K562 (cell line): ENCODE measurements around the gene RNF114. TPM values are rescaled to one million over a fixed set of nuclear protein-coding genes. Genes with fewer than 3 reads are reported as not detected.
A peak's percentile ranks its signal among the peaks of the same experiment; 100 is the strongest.

Experiments
- CEBPG ChIP-seq, 3 experiments: fragments of 200-800 bp in 1 of 3; sonication (Bioruptor generic) in 1 of 3; sonication (generic) in 1 of 3; formaldehyde crosslinking in 1 of 3; IDR thresholded peaks in 2 of 3; conservative IDR thresholded peaks in 1 of 3; 2 replicates each; pipeline versions ENCODE4 v1.6.1 to v1.8.0; 2016 to 2022; ENCODE audit warnings: missing compliant biosample characterization in 2 of 3, missing genetic modification characterization in 2 of 3, mild to moderate bottlenecking in 1 of 3, missing genetic modification reagents in 1 of 3
- EP300 ChIP-seq: IDR thresholded peaks from 2 replicates; pipeline ENCODE4 v1.6.1; 2012; ENCODE audit warnings: low read length, improper control_type of control experiment
- FOSL1 ChIP-seq: fragments of 200-800 bp; sonication (Bioruptor generic); conservative IDR thresholded peaks from 2 replicates; pipeline ENCODE4 v1.6.1; 2016; ENCODE audit warnings: missing genetic modification characterization, missing compliant biosample characterization
- FOXJ3 ChIP-seq: sonication (generic); formaldehyde crosslinking; IDR thresholded peaks from 2 replicates; pipeline ENCODE4 v1.4.0; 2020; ENCODE audit warnings: mild to moderate bottlenecking, missing genetic modification reagents
- HDAC6 ChIP-seq: IDR thresholded peaks from 2 replicates; pipeline ENCODE4 v1.6.1; 2012; ENCODE audit warnings: low read depth, mild to moderate bottlenecking, control low read depth, inconsistent platforms, low read length, moderate library complexity
- JUNB ChIP-seq: fragments of 450-650 bp; formaldehyde crosslinking; conservative IDR thresholded peaks from 2 replicates; pipeline ENCODE4 v1.4.0; 2020; ENCODE audit warnings: mild to moderate bottlenecking
- MEF2D ChIP-seq: conservative IDR thresholded peaks from 2 replicates; pipeline ENCODE4 v1.6.1; 2016; ENCODE audit warnings: low read depth, missing genetic modification characterization, missing compliant biosample characterization
- MIER1 ChIP-seq: fragments of 450-650 bp; IDR thresholded peaks from 2 replicates; pipeline ENCODE4 v1.6.1; 2016; ENCODE audit warnings: antibody characterized with exemption, mild to moderate bottlenecking, low read depth
- NRF1 ChIP-seq, 2 experiments: fragments of 450-650 bp; IDR thresholded peaks in 1 of 2; conservative IDR thresholded peaks in 1 of 2; 2 replicates each; pipeline ENCODE4 v1.6.1; 2014; ENCODE audit warnings: mild to moderate bottlenecking in 2 of 2
- POLR3G ChIP-seq: IDR thresholded peaks from 2 replicates; pipeline ENCODE4 v1.6.1; 2011; ENCODE audit not compliant: insufficient read length, insufficient replicate concordance; ENCODE audit errors: extremely low read depth
- RCOR1 ChIP-seq, 2 experiments: IDR thresholded peaks; 2 replicates each; pipeline ENCODE4 v1.6.1; 2012; ENCODE audit warnings: low read depth in 2 of 2, low read length in 2 of 2, borderline replicate concordance in 1 of 2, improper control_type of control experiment in 1 of 2
- ZNF174 ChIP-seq: fragments of 250-450 bp; sonication (Bioruptor Pico); IDR thresholded peaks from 2 replicates; pipeline ENCODE4 v1.4.0; 2020; ENCODE audit warnings: mild to moderate bottlenecking
- ZNF184 ChIP-seq: sonication (generic); formaldehyde crosslinking; IDR thresholded peaks from 2 replicates; pipeline ENCODE4 v1.5.0; 2020; ENCODE audit warnings: missing genetic modification reagents
- ZZZ3 ChIP-seq: fragments of 450-650 bp; IDR thresholded peaks from 2 replicates; pipeline ENCODE4 v1.6.1; 2016; ENCODE audit warnings: antibody characterized with exemption, mild to moderate bottlenecking, moderate library complexity
- polyA plus RNA-seq, 8 experiments: library from polyadenylated mRNA; depleted of rRNA in 4 of 8; stranded (reverse) in 5 of 8; unstranded in 3 of 8; fragments of >200 nt; fragmentation: Nextera tagmentation in 2 of 8; fragmentation: Illumina TruSeq in 1 of 8; extraction: Ambion mirVana in 2 of 8; extraction: Trizol in 1 of 8; gene quantifications; 2 replicates each; pipeline versions ENCODE4 v1.2.1 to v1.2.3, GENCODE V29; 2011 to 2014; ENCODE audit warnings: inconsistent platforms in 1 of 8, missing spikeins in 1 of 8
- total RNA-seq, 7 experiments: library from RNA; depleted of rRNA in 6 of 7; stranded (reverse); fragments of >200 nt in 6 of 7; fragmentation: Illumina TruSeq in 2 of 7; extraction: Trizol in 2 of 7; gene quantifications; 2 replicates each; pipeline versions ENCODE4 v1.2.1 to v1.2.3, GENCODE V29; 2011 to 2021; ENCODE audit warnings: low replicate concordance in 1 of 7
- TF ChIP-seq, protein P1 (sequence below): fragments of 250-450 bp; sonication (Bioruptor Pico); IDR thresholded peaks from 2 replicates; pipeline ENCODE4 v1.4.0; 2020; ENCODE audit warnings: borderline replicate concordance
- TF ChIP-seq, protein P2 (sequence below), 2 experiments: fragments of 450-650 bp in 1 of 2; sonication (generic) in 1 of 2; formaldehyde crosslinking; conservative IDR thresholded peaks; 2 replicates each; pipeline versions ENCODE4 v1.4.0 to v1.8.1; 2020 to 2022; ENCODE audit warnings: mild to moderate bottlenecking in 1 of 2, missing genetic modification reagents in 1 of 2
- TF ChIP-seq, protein P3 (sequence below): IDR thresholded peaks from 2 replicates; pipeline ENCODE4 v1.6.1; 2011; ENCODE audit not compliant: insufficient read length; ENCODE audit errors: extremely low read depth
- TF ChIP-seq, protein P4 (sequence below): fragments of 450-650 bp; IDR thresholded peaks from 2 replicates; pipeline ENCODE4 v1.6.1; 2016; ENCODE audit warnings: low read depth, mild to moderate bottlenecking, moderate library complexity
- TF ChIP-seq, protein P5 (sequence below), 3 experiments: fragments of 200-800 bp in 1 of 3; sonication (Bioruptor generic) in 1 of 3; sonication (generic) in 1 of 3; formaldehyde crosslinking in 1 of 3; IDR thresholded peaks; 2 replicates each; pipeline versions ENCODE4 v1.6.1 to v1.8.0; 2016 to 2022; ENCODE audit warnings: mild to moderate bottlenecking in 2 of 3, missing compliant biosample characterization in 2 of 3, missing genetic modification characterization in 2 of 3, missing genetic modification reagents in 1 of 3

The RNF114 gene
- total and polyA plus RNA-seq, 9 of the 15 experiments (the other 6 are each of a cell fraction or from before 2014, with no cell fraction given): 38.6 to 111 (median 62.6) TPM

DNA sequence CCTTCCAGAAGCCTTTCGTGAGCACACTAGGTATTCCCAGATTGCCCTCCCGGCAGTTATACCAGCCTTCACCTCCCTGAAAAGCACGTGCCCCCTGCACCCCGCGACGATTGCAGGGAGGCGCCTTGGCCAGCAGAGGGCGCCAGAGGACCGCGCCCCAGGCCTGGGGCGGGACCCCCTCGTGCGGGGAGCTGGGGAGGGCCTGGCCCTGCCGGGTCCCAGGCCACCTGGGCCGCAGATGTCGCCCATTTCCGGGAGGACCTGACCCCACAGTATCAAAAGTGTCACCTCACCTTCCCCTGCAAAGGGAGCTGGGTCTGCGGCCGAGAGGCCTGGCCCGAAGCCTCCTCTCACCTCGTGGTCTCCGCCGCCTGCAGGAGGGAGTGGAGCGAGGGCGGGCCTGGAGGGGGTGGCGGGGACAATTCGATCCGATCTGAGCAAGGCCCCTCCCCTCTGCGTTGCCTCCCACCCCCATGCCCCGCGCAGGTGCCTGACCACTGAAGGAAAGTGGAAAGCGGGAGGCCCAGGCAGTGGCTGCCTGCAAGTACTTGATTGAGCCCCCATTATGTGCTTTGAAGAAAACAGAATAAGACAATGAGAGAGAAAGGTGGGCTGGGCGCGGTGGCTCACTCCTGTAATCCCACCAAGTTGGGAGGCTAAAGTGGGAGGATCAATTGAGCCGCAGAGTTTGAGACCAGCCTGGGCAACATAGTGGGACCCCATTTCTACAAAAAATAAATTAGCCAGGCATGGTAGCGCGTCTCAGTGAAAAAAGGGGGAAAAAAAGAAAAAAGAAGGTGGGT lies 43.0 kb downstream of the RNF114 start (continued):
- no peak for TF ChIP-seq ZNF184 (CRISPR knock-in tag)
- TF ChIP-seq, protein P1, sequence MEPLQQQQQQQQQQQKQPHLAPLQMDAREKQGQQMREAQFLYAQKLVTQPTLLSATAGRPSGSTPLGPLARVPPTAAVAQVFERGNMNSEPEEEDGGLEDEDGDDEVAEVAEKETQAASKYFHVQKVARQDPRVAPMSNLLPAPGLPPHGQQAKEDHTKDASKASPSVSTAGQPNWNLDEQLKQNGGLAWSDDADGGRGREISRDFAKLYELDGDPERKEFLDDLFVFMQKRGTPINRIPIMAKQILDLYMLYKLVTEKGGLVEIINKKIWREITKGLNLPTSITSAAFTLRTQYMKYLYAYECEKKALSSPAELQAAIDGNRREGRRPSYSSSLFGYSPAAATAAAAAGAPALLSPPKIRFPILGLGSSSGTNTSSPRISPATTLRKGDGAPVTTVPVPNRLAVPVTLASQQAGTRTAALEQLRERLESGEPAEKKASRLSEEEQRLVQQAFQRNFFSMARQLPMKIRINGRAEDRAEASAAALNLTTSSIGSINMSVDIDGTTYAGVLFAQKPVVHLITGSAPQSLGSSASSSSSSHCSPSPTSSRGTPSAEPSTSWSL: no peak
- no peak for TF ChIP-seq POLR3G
- TF ChIP-seq, protein P2, sequence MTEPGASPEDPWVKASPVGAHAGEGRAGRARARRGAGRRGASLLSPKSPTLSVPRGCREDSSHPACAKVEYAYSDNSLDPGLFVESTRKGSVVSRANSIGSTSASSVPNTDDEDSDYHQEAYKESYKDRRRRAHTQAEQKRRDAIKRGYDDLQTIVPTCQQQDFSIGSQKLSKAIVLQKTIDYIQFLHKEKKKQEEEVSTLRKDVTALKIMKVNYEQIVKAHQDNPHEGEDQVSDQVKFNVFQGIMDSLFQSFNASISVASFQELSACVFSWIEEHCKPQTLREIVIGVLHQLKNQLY (CRISPR knock-in tag; conservative IDR thresholded peaks at IDR 0.05): no peak
- TF ChIP-seq, protein P3, sequence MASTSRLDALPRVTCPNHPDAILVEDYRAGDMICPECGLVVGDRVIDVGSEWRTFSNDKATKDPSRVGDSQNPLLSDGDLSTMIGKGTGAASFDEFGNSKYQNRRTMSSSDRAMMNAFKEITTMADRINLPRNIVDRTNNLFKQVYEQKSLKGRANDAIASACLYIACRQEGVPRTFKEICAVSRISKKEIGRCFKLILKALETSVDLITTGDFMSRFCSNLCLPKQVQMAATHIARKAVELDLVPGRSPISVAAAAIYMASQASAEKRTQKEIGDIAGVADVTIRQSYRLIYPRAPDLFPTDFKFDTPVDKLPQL: no peak
- no peak for TF ChIP-seq ZZZ3
- TF ChIP-seq MIER1: no peak; the same call in 1 of the 2 replicates
- no peak for TF ChIP-seq JUNB
- no peak for TF ChIP-seq HDAC6
- no peak for TF ChIP-seq FOXJ3 (CRISPR knock-in tag)
- TF ChIP-seq MEF2D: no peak
- peak in 1 of 2 experiments; percentile 47; a peak in 2 of 4 replicates for TF ChIP-seq RCOR1 (IDR thresholded peaks at IDR 0.05; ENCODE audit: borderline replicate concordance in 1 of 2, low read depth in 2 of 2, low read length in 2 of 2)
- TF ChIP-seq ZNF174 (CRISPR knock-in tag): no peak
- TF ChIP-seq NRF1 (conservative IDR thresholded peaks at IDR 0.05 in 1 of 2, IDR thresholded peaks at IDR 0.05 in 1 of 2): peak; percentile 66 to 71
- TF ChIP-seq CEBPG (CRISPR knock-in tag; IDR thresholded peaks at IDR 0.05): no peak
- TF ChIP-seq CEBPG (tag; conservative IDR thresholded peaks at IDR 0.05 in 1 of 2, IDR thresholded peaks at IDR 0.05 in 1 of 2): no peak
- no peak for TF ChIP-seq FOSL1 (tag)
- TF ChIP-seq EP300: no peak
- TF ChIP-seq, protein P4, sequence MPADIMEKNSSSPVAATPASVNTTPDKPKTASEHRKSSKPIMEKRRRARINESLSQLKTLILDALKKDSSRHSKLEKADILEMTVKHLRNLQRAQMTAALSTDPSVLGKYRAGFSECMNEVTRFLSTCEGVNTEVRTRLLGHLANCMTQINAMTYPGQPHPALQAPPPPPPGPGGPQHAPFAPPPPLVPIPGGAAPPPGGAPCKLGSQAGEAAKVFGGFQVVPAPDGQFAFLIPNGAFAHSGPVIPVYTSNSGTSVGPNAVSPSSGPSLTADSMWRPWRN: no peak
- TF ChIP-seq, protein P5, sequence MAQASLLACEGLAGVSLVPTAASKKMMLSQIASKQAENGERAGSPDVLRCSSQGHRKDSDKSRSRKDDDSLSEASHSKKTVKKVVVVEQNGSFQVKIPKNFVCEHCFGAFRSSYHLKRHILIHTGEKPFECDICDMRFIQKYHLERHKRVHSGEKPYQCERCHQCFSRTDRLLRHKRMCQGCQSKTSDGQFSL (CRISPR knock-in tag; IDR thresholded peaks at IDR 0.05): peak; percentile 75
- TF ChIP-seq, protein P5 (tag; IDR thresholded peaks at IDR 0.05): peak in 1 of 2 experiments; percentile 49; a peak in 1 of 4 replicates
